Measurements from ENCODE around the gene CACNG4. TPM values are rescaled to one million over a fixed set of nuclear protein-coding genes. Genes with fewer than 3 reads are reported as not detected.

Gene CACNG4
- total RNA-seq, 1 experiment from 2014 or later = not detected

GRCh38 chr17:66966704-66967418, 2.4 kb downstream of the CACNG4 start:
- DNase-seq (ENCODE audit: low read depth, low spot score) (no peak), ATAC-seq (no peak)
- Histone ChIP-seq H3K9me2 (ENCODE audit: insufficient read depth) (no peaks in the 10 kb centered on the region), H3K9ac (ENCODE audit: low read length) (no peak overlapping the region), H3K27me3 (ENCODE audit: insufficient read depth, low read length) (no peaks in the 10 kb centered on the region; the same call in 1 of the 2 replicates), H3K9me3 (ENCODE audit: control insufficient read depth in 1 of 2, insufficient read depth in 1 of 2, low read depth in 1 of 2, low read length in 2 of 2) (no peaks in the 10 kb centered on the region), H3K4me2 (ENCODE audit: low read length) (no peak overlapping the region), H3K79me2 (ENCODE audit: insufficient read depth, low read length) (no peaks in the 10 kb centered on the region), H3K4me3 (replicated peaks in 1 of 2; ENCODE audit: low read depth in 1 of 2, low read length in 2 of 2) (no peak overlapping the region), H2AFZ (ENCODE audit: low read depth, low read length, poor library complexity, severe bottlenecking) (no peak overlapping the region), H3K4me1 (ENCODE audit: control insufficient read depth in 1 of 2, insufficient read depth in 2 of 2, low read length in 2 of 2) (peaks cover 10% of the 10 kb centered on the region in 2 experiments; a peak in 2 of 4 replicates), H3K27ac (ENCODE audit: low read depth, low read length) (no peak overlapping the region), H3K36me3 (ENCODE audit: control insufficient read depth in 1 of 2, insufficient read depth in 2 of 2, low read length in 2 of 2) (no peaks in the 10 kb centered on the region), H4K20me1 (ENCODE audit: insufficient read depth) (no peaks in the 10 kb centered on the region)
- no TSS peak for BruUV-seq (replicated peaks)
- intact Hi-C loops (cut with micrococcal nuclease) = no loop called here
- no peak for TF ChIP-seq TCF7L2 (IDR thresholded peaks at IDR 0.05; ENCODE audit: borderline replicate concordance, extremely low read depth, insufficient read depth, insufficient read length)
- TF ChIP-seq EZH2 (IDR thresholded peaks at IDR 0.05) = no peak
- TF ChIP-seq POLR2A (IDR thresholded peaks at IDR 0.05; ENCODE audit: borderline replicate concordance, extremely low read depth, insufficient read depth, insufficient read length) = no peak
- TF ChIP-seq SP1 (IDR thresholded peaks at IDR 0.05; ENCODE audit: low read depth) = no peak
- no peak for TF ChIP-seq EGR1 (IDR thresholded peaks at IDR 0.05; ENCODE audit: low read depth)
- no peak for TF ChIP-seq FOSL1 (IDR thresholded peaks at IDR 0.05; ENCODE audit: low read depth)
- TF ChIP-seq CBX3 (IDR thresholded peaks at IDR 0.05; ENCODE audit: low read depth) = no peak
- TF ChIP-seq SIN3A (IDR thresholded peaks at IDR 0.05; ENCODE audit: low read depth) = no peak
- no peak for TF ChIP-seq ZFX (IDR thresholded peaks at IDR 0.05)
- TF ChIP-seq ATF3 (IDR thresholded peaks at IDR 0.05) = no peak
- TF ChIP-seq REST (IDR thresholded peaks at IDR 0.05; ENCODE audit: low read depth) = no peak
- no peak for TF ChIP-seq CEBPB (IDR thresholded peaks at IDR 0.05; ENCODE audit: low read depth)
- no peak for TF ChIP-seq EZH2phosphoT487 (IDR thresholded peaks at IDR 0.05; ENCODE audit: borderline replicate concordance)
- ChIA-PET RAD21 (ENCODE audit: low non-redundant PET in 1 of 2, low total read pairs in 2 of 2, uncharacterized antibody in 2 of 2, unreplicated experiment in 2 of 2) (interaction anchor here in 1 of 2 experiments (1.2 kb wide), 1 partner anchor 52 kb away, joined by 4 read pairs; no protein-coding TSS in a partner anchor), POLR2A (no interaction called here), CTCF (interaction anchor here (1.6 kb wide), 1 partner anchor 9 kb away, joined by 6 read pairs; no protein-coding TSS in a partner anchor)

All from HCT116 (cell line).